Activated naive CD4-positive, alpha-beta T cell (primary cell): ENCODE data around the gene DYTN.

Source experiments
- DNase-seq, 4 experiments: peaks; one replicate each; lab custom pipeline; 2025; lab: John Stamatoyannopoulos, UW

DYTN gene

GRCh38 chr2:206700156-206700555, 18.0 kb downstream of the DYTN start:
- no peak for DNase-seq

- no peak for DNase-seq
These were observed 19.4 kb downstream of the DYTN start for GRCh38 chr2:206698811-206699210.

GRCh38 chr2:206696910-206697309, 21.3 kb downstream of the DYTN start:
- DNase-seq: no peak

- no peak for DNase-seq
These were observed 24.6 kb downstream of the DYTN start for GRCh38 chr2:206693399-206694137.

GRCh38 chr2:206692971-206693370, 25.2 kb downstream of the DYTN start:
- no peak for DNase-seq

- no peak for DNase-seq
These were observed 29.2 kb downstream of the DYTN start for GRCh38 chr2:206688990-206689389.

GRCh38 chr2:206688453-206688852, 29.7 kb downstream of the DYTN start:
- DNase-seq: no peak

GRCh38 chr2:206683546-206683945, 34.6 kb downstream of the DYTN start:
- no peak for DNase-seq

- DNase-seq: no peak
These were observed 47.5 kb downstream of the DYTN start for GRCh38 chr2:206670531-206671319.

- no peak for DNase-seq
These were observed 52.9 kb downstream of the DYTN start for GRCh38 chr2:206665251-206665650.

GRCh38 chr2:206657087-206657486, 61.1 kb downstream of the DYTN start:
- DNase-seq: no peak

- DNase-seq: no peak
These were observed 70.2 kb downstream of the DYTN start for GRCh38 chr2:206647985-206648384.

- DNase-seq: no peak
These were observed 75.8 kb downstream of the DYTN start, which contains the start of gene FAM237A for GRCh38 chr2:206642075-206643025. TSS of gene FAM237A (plus strand) at chr2:206642487. CDS start at chr2:206644237, 1,750 bp downstream.

- DNase-seq: no peak
These were observed 77.0 kb downstream of the DYTN start for GRCh38 chr2:206641226-206641625.

- no peak for DNase-seq
These were observed 78.6 kb downstream of the DYTN start for GRCh38 chr2:206639636-206640035.

- no peak for DNase-seq
These were observed 83.2 kb downstream of the DYTN start for GRCh38 chr2:206635015-206635414.

GRCh38 chr2:206631340-206631739, 86.9 kb downstream of the DYTN start:
- DNase-seq: no peak

GRCh38 chr2:206627632-206628031, 90.6 kb downstream of the DYTN start:
- no peak for DNase-seq

GRCh38 chr2:206626108-206626507, 92.1 kb downstream of the DYTN start:
- DNase-seq: no peak

GRCh38 chr2:206619011-206619410, 99.2 kb downstream of the DYTN start:
- DNase-seq: no peak

- DNase-seq: no peak
These were observed 102.0 kb downstream of the DYTN start for GRCh38 chr2:206616151-206616550.

- no peak for DNase-seq
These were observed 102.6 kb downstream of the DYTN start for GRCh38 chr2:206615417-206616089.
